Upper lobe of left lung (tissue), 4 donors: ENCODE data around the gene EFHD1.

Source experiments
- CTCF ChIP-seq, 6 experiments: fragments of 450-650 bp in 4 of 6; fragments of 200-600 bp in 2 of 6; sonication (generic) in 2 of 6; IDR thresholded peaks; one replicate each; pipeline ENCODE4 v1.5.1; 2016 to 2019; ENCODE audit warnings: antibody characterized with exemption in 6 of 6
- POLR2A ChIP-seq, 4 donors: fragments of 450-650 bp; IDR thresholded peaks; one replicate each; pipeline ENCODE4 v1.5.1; 2016 to 2017; ENCODE audit warnings: antibody characterized with exemption in 4 of 4, mild to moderate bottlenecking in 2 of 4

- TF ChIP-seq CTCF (IDR thresholded peaks at IDR 0.05), result no peak
- TF ChIP-seq POLR2A (IDR thresholded peaks at IDR 0.05), result no peak
Measured at GRCh38 chr2:232613538-232614134, 19.8 kb upstream of the EFHD1 start.
